GM12878 (cell line): ENCODE data around the gene IFNA21. TPM values are rescaled to one million over a fixed set of nuclear protein-coding genes. Genes with fewer than 3 reads are reported as not detected.

Experiments used
- ASH2L ChIP-seq: fragments of 300-600, 200-600 bp; sonication (generic); IDR thresholded peaks from 2 replicates; pipeline ENCODE4 v1.6.1; 2017; ENCODE audit warnings: low read depth, mild to moderate bottlenecking, borderline replicate concordance
- BACH1 ChIP-seq: fragments of 450-650 bp; IDR thresholded peaks from 2 replicates; pipeline ENCODE4 v1.6.1; 2017; ENCODE audit warnings: mild to moderate bottlenecking, borderline replicate concordance
- E2F8 ChIP-seq: fragments of 450-650 bp; IDR thresholded peaks from 2 replicates; pipeline ENCODE4 v1.6.1; 2018; ENCODE audit warnings: mild to moderate bottlenecking, low read depth, moderate library complexity; ENCODE audit not compliant: partially characterized antibody
- HDGF ChIP-seq: fragments of 450-650 bp; IDR thresholded peaks from 2 replicates; pipeline ENCODE4 v1.6.1; 2016; ENCODE audit warnings: antibody characterized with exemption
- JUNB ChIP-seq: IDR thresholded peaks from 2 replicates; pipeline ENCODE4 v1.6.1; 2016; ENCODE audit warnings: antibody characterized with exemption, mild to moderate bottlenecking
- MEF2A ChIP-seq: IDR thresholded peaks from 2 replicates; pipeline ENCODE4 v1.6.1; 2011; ENCODE audit warnings: low read depth, mild to moderate bottlenecking, low read length, moderate library complexity; ENCODE audit not compliant: insufficient read depth
- NFXL1 ChIP-seq: fragments of 450-650 bp; IDR thresholded peaks from 2 replicates; pipeline ENCODE4 v1.6.1; 2017; ENCODE audit warnings: antibody characterized with exemption, mild to moderate bottlenecking, borderline replicate concordance
- NRF1 ChIP-seq: conservative IDR thresholded peaks from 2 replicates; pipeline ENCODE4 v1.6.1; 2011; ENCODE audit warnings: mild to moderate bottlenecking, low read depth, low read length, improper control_type of control experiment
- POLR2A ChIP-seq: IDR thresholded peaks from 2 replicates; pipeline ENCODE4 v1.6.1; 2011; ENCODE audit warnings: low read depth, mild to moderate bottlenecking, low read length
- RUNX3 ChIP-seq: IDR thresholded peaks from 2 replicates; pipeline ENCODE4 v1.6.1; 2012; ENCODE audit warnings: low read length, inconsistent platforms
- SIN3A ChIP-seq: IDR thresholded peaks from 2 replicates; pipeline ENCODE4 v1.6.1; 2012; ENCODE audit warnings: low read depth, low read length, improper control_type of control experiment
- SMC3 ChIP-seq: IDR thresholded peaks from 2 replicates; pipeline ENCODE4 v1.6.1; 2011; ENCODE audit warnings: low read length, improper control_type of control experiment, borderline replicate concordance
- SUPT20H ChIP-seq: IDR thresholded peaks from 2 replicates; pipeline ENCODE4 v1.6.1; 2011; ENCODE audit warnings: low read depth, mild to moderate bottlenecking, low read length, moderate library complexity, borderline replicate concordance; ENCODE audit not compliant: control insufficient read depth
- TCF12 ChIP-seq: IDR thresholded peaks from 2 replicates; pipeline ENCODE4 v1.6.1; 2011; ENCODE audit warnings: low read depth, mild to moderate bottlenecking, low read length
- ZNF217 ChIP-seq: fragments of 450-650 bp; IDR thresholded peaks from 2 replicates; pipeline ENCODE4 v1.6.1; 2017; ENCODE audit warnings: antibody characterized with exemption, mild to moderate bottlenecking
- ZNF274 ChIP-seq: IDR thresholded peaks from one replicate; pipeline ENCODE4 v1.8.0; 2011; ENCODE audit not compliant: insufficient read length, insufficient read depth
- ZNF592 ChIP-seq: fragments of 450-650 bp; IDR thresholded peaks from 2 replicates; pipeline ENCODE4 v1.6.1; 2017; ENCODE audit warnings: mild to moderate bottlenecking, moderate library complexity
- polyA plus RNA-seq, 11 experiments: library from polyadenylated mRNA; depleted of rRNA in 4 of 11; unstranded in 6 of 11; stranded (reverse) in 5 of 11; fragments of >200 nt; fragmentation: Nextera tagmentation in 4 of 11; fragmentation: Illumina TruSeq in 1 of 11; extraction: Ambion mirVana in 4 of 11; extraction: Trizol in 1 of 11; gene quantifications; 1 replicate in 1 of 11; 2 replicates in 10 of 11; pipeline versions ENCODE4 v1.2.1 to v1.2.3, GENCODE V29; 2011 to 2016; ENCODE audit warnings: inconsistent platforms in 2 of 11, missing spikeins in 2 of 11, low read depth in 1 of 11
- total RNA-seq, 4 experiments: library from RNA; depleted of rRNA in 3 of 4; stranded (reverse); fragments of >200 nt in 3 of 4; fragmentation: Illumina TruSeq in 1 of 4; extraction: Trizol in 1 of 4; gene quantifications; 2 replicates each; pipeline versions ENCODE4 v1.2.1 to v1.2.3, GENCODE V29; 2013 to 2021
- TF ChIP-seq, protein P1 (sequence below): fragments of 450-650 bp; IDR thresholded peaks from 2 replicates; pipeline ENCODE4 v1.6.1; 2016; ENCODE audit warnings: mild to moderate bottlenecking

The IFNA21 gene
- total and polyA plus RNA-seq, 10 of the 15 experiments (the other 5 are each of a cell fraction or from before 2014, with no cell fraction given) = not detected

DNA sequence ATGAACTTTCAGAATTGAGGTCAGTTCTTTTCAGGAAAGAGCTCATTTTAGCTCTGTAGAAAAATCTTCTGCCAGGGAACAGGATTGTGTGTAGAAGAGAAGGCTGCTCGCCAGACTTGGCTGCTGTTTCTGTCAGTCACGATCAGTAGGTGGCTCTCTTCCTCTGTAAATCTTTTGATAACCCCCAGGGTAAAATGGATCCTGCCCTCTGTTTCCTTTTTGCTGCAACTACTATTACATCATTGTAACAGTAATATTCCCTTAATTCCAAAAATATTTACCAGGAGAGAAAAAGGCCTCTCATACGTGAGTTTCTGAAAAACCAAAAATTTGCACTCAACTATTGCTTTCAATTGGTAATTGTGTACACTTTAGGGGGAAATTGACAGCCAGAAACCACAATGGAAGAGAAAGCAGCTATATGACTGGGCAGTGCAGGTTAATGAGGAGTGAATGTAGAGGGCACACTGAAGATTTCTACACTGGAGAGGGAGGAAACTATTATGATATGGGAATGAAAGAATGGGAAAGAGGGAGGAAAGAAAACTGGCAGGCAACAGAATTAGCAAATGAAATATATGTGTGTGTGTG, 12.3 kb downstream of the IFNA21 start (continued):
- TF ChIP-seq ZNF217 (no peak), HDGF (no peak), SMC3 (peak; percentile 17; the same call in 1 of the 2 replicates), ASH2L (no peak), ZNF592 (no peak), ZNF274 (no peak), MEF2A (no peak), RUNX3 (peak; percentile 80), E2F8 (no peak), SIN3A (no peak), BACH1 (no peak), POLR2A (no peak), JUNB (peak; percentile 62), TCF12 (no peak), NRF1 (no peak), NFXL1 (no peak), SUPT20H (no peak)
- TF ChIP-seq, protein P1, sequence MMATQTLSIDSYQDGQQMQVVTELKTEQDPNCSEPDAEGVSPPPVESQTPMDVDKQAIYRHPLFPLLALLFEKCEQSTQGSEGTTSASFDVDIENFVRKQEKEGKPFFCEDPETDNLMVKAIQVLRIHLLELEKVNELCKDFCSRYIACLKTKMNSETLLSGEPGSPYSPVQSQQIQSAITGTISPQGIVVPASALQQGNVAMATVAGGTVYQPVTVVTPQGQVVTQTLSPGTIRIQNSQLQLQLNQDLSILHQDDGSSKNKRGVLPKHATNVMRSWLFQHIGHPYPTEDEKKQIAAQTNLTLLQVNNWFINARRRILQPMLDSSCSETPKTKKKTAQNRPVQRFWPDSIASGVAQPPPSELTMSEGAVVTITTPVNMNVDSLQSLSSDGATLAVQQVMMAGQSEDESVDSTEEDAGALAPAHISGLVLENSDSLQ = peak; percentile 76
